HG03521 (cell line): ENCODE results near the gene JPH3.

Experiments
- ATAC-seq: cut with Tn5 transposase; IDR thresholded peaks from one replicate; pipeline ENCODE4 v1.9.1; 2021; ENCODE audit warnings: mild to moderate bottlenecking, moderate library complexity; ENCODE audit not compliant: unreplicated experiment

The JPH3 gene

GRCh38 chr16:87692756-87693155, 90.4 kb downstream of the JPH3 start:
- ATAC-seq: no peak

- ATAC-seq: no peak
These were observed 91.5 kb downstream of the JPH3 start for GRCh38 chr16:87693827-87694226.

GRCh38 chr16:87694441-87695125, 92.3 kb downstream of the JPH3 start:
- ATAC-seq: no peak

DNA sequence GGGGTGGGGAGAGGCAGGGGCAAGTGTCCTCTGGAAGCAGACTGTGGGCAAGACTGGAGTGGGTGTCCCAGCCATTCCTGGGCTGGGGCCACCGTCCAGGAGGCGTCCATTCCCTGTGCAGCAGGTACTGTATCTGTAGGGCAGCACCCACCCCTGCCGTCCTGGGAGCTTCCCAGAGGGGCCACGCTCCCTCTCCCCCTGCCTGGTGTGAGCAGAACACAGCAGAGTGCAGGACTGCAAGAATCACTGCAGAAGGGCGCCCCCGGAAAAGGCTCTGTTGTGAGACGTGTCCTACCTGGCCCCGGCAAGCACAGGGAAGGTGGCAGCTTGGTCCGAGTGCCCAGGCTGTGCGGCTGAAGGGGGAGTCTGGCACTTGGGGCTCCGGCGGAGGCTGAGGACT, 93.2 kb downstream of the JPH3 start:
- ATAC-seq: no peak

DNA sequence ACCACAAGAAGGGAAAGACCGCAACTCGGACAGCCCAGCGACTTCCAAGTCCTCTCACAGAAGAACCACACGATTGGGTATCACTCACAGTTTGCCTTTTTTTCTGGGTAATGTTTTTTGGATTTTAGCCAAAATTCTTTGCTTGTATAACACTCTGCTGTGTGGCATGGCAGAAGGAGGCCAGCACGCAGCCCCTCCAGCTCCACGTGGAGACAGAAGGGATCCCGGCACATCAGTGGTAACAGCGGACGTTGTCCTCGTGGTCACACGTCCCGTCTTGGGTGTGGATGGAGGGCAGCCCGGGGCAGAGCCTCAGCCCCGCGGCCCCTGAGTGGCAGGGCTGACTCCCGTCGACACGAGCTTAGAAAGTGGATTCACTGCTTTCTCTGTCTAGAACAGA, 94.4 kb downstream of the JPH3 start:
- no peak for ATAC-seq

- no peak for ATAC-seq
These were observed 94.9 kb downstream of the JPH3 start for GRCh38 chr16:87697256-87697655.

DNA sequence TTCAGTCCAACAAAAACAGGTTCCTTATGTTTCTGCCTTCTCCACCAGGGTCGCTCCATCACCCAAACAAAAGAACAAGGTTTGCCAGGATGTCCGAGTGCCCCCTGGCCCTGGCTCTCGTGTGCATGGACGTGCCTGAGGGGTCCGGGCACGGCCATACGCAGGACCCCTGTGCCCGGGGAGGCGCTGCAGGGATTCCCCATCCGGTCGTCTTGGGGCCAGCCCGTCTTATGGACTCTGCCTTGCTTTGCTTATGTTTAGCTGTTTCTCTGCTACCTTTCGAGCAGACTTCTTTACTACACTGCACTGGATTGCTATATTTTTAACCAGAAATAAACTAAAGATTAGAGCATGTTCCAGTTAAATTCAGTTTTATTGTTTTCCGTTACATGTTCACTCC, 95.5 kb downstream of the JPH3 start:
- ATAC-seq: no peak

DNA sequence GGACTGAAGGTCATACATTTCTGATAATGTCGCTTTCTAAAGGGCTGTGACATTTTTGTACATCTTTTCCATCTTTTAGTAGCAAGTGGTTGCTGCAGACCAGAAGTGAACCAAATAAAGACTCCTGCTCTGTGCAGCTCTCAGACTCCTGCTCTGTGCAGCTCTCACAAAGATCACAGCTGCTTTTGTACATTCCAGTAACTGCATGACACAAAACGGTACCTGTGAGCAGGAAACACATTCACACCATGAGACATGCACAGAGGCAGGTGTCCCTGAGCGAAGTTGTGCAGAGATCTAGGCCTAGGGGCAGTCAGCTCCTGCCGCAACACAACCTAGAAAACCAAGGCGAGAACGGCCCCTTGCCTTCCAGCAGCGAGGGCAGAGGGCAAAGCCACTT, 95.9 kb downstream of the JPH3 start:
- ATAC-seq: no peak

DNA sequence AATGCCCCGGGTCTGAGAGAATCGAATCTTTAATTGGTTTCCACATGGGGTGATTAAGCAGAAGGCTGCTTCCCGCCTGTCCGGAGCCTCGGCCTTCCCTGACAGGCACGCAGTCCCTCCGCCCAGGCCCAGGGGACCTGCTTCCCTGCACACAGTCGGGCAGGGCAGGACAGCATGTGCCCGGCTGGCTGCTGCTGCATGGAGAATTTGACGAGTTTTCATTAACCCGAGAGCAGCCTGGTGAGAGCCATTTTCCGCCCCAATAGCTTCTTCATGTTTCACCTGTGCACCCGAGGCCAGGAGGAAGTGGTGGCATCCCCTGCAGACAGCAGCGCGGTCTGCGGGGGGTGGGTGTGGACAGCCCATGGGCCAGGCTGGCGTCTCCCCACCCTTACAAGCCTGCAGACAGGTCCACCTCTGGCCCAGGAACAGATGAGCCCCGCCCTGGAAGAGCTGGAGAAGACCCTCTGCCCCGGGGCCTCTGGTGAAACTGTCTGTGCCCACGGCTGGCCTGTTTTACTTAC, 96.4 kb downstream of the JPH3 start:
- ATAC-seq: no peak

DNA sequence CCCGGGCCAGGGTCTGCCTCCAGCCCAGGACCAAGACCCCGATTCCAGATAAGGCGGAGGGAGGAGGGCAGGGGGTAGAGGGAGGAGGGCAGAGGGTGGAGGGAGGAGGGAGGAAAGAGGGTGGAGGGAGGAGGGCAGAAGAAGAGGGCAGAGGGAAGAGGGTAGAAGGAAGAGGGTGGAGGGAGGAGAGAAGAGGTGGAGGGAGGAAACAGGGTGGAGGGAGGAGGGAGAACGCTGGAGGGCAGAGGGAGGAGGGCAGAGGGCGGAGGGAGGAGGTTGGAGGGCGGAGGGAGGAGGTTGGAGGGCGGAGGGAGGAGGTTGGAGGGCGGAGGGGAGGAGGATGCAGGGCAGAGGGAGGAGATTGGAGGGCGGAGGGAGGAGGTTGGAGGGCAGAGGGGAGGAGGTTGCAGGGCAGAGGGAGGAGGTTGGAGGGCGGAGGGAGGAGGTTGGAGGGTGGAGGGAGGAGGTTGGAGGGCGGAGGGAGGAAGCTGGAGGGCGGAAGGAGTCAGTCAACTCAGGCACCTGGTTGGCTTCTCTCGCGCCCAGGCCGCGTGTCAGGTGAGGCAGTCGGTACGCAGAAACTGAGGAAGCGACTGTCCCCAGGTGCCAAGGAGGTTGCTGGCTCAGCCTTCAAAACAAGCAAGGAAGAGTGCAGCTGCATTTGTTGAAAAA, 98.2 kb downstream of the JPH3 start:
- no peak for ATAC-seq

DNA sequence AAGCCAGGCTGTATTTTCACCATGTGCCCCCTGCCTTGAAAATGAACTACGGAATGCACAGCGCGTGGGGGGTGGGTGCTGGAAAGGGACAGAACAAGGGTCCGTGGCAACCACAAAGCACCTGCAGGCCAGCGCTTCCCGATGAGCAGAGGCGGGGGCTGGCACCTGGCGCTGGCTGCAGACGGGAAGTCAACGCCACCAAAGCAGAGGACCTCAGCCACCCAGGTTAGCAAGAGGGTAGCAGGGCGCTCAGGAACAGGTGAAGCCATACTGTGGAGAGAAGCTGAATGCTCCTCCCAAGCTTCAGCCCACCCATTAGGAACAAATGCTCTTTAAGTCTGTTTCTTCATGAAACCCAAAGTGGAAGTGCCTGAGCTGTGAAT, 98.8 kb downstream of the JPH3 start:
- ATAC-seq: no peak

GRCh38 chr16:87701505-87701921, 99.2 kb downstream of the JPH3 start:
- no peak for ATAC-seq

GRCh38 chr16:87702325-87702811, 100.1 kb downstream of the JPH3 start:
- no peak for ATAC-seq

DNA sequence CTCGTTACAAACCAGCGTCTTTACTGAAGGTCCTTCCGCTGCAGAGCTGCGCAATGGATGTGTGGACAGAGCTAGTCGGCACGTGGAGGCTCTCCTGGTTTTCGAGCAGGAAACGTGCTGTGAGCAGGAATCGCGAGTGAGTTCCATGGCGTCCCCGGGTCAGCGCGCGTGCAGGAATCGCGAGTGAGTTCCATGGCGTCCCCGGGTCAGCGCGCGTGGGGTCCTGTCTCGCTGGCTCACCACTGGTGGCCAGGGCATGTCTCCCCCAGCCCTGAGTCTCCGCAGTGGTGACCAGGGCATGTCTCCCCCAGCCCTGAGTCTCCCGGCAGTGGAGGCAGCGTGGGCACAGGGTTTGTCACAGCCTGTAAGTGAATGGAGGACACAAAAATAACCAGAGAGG, 100.8 kb downstream of the JPH3 start:
- ATAC-seq: no peak

DNA sequence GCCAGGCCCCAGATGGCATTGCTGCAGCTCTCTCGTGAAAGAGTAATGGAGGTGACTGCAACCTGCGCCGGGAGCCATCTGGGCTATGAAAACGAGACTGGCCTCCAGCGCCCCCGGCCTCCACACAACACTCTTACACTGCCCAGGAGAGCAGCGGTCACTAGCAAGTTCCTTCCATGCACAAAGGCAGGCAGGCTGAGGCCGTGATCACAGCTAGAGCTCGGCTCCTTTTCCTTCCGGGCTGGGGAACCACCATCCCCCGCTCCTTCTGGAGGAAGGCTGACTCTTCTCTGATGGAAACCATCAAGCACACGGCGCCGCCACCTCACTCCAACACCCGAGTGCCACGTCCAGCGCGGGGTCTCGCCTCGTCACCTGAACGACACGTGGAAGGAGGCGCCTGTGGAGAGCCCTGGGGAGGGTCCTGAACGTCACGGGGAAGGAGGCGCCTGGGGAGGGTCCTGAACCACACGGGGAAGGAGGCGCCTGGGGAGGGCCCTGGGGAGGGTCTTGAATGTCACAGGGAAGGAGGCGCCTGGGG, 101.6 kb downstream of the JPH3 start:
- no peak for ATAC-seq

- ATAC-seq: no peak
These were observed 102.5 kb downstream of the JPH3 start for GRCh38 chr16:87704754-87705353.

DNA sequence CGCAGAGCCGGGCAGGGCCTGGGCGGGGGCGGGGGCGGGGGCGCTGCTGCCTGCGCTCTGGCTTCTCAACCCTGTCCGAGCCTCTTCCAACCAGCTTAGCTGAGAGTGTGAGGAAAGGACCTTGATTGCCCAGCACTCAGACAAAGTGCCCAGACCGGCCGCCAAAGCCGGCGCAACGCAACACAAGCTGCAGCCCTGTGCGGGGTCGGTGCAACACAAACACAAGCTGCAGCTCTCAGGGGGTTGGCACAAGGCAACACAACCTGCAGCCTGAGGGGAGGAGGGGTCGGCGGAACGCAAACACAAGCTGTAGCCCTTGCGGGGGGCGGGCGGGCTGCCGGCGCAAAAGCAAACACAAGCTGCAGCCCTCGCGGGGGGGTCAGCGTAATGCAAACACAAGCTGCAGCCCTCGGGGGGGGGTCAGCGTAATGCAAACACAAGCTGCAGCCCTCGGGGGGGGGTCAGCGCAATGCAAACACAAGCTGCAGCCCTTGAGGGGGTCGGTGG, 103.5 kb downstream of the JPH3 start:
- ATAC-seq: no peak

GRCh38 chr16:87706278-87707000, 104.1 kb downstream of the JPH3 start:
- ATAC-seq: no peak

GRCh38 chr16:87707097-87707496, 104.8 kb downstream of the JPH3 start:
- no peak for ATAC-seq

DNA sequence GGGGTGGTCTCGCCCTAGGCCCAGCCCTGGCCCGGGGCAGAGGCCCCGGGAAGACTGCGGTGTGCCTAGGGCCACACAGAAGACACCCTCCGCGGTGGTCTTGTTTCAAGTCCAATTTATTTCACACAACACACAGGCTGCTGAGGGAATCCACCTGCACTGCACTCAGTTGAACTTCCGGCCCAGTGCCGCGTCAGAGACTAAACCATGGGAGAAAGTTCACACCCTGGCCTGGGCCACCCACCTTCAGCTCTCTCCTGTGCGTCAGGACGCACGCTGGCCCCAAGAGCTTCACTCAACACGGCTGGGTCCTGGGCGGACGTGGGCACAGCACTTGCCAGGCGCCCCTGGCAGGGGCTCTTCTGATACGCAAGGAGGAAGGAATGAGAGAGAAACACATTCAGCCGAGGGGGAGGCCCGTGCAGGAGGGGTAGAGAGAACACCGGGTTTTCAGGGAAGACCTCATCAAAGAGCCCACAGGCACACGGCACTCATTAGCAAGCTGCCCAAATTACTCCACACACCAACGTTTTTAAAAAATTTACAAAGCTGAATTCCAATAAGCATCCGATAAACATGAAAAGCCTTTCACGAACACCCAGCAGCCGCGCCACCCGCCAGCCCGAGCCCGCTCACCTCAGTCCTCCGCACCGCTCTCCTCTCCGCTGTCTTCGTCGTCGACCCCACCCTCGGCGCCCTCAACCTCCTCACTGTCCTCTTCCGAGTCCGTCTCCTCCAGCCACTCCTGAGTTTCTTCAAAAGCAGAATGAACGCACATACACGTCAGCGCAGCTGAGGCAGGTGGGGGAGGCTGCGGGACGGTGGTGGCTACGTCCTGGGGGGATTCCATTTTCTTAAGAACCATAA, 105.6 kb downstream of the JPH3 start:
- no peak for ATAC-seq
